ENCODE data around the gene CORIN. TPM values are rescaled to one million over a fixed set of nuclear protein-coding genes. Genes with fewer than 3 reads are reported as not detected.
A peak's percentile ranks its signal among the peaks of the same experiment; 100 is the strongest.
"Not testable (repeated sequence)": the region's sequence is repeated elsewhere in the genome, so short reads cannot be mapped to it uniquely, and the experiment has no call there.

Gene CORIN
- total RNA-seq, 2 experiments from 2014 or later = 0.56 TPM; not detected in 1

DNA sequence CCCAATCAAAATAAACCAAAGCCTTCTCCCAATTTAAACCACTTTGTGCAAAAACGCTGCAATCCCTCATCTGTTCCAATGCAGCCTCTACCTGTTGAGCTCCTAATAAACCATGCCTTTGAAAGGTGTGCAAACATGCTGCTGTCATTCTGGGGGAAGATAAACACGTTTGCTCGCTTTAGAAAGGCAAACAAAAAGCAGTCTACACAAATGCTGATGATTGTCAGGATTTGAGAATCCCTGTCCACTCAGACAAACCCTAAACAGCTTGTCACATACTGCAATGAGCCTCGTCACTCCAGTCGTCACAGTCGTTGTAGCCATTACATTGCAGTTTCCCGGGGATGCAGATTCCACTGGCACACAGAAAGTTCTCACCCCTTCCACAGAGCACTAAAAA is 145.2 kb downstream of the CORIN start:
- Mint-ChIP-seq H3K9me3 (no peaks in the 10 kb centered on the region), H3K36me3 (no peaks in the 10 kb centered on the region), H3K4me3 (no peak overlapping the region), H3K27ac (no peak overlapping the region), H3K27me3 (peaks cover 9% of the 10 kb centered on the region), H3K4me1 (ENCODE audit: low read depth) (no peaks in the 10 kb centered on the region)
- DNase-seq = no peak
- POLR2A ChIA-PET = no interaction called here
- intact Hi-C loops (cut with micrococcal nuclease) = no loop called here
- CTCF ChIA-PET = no interaction called here

DNA sequence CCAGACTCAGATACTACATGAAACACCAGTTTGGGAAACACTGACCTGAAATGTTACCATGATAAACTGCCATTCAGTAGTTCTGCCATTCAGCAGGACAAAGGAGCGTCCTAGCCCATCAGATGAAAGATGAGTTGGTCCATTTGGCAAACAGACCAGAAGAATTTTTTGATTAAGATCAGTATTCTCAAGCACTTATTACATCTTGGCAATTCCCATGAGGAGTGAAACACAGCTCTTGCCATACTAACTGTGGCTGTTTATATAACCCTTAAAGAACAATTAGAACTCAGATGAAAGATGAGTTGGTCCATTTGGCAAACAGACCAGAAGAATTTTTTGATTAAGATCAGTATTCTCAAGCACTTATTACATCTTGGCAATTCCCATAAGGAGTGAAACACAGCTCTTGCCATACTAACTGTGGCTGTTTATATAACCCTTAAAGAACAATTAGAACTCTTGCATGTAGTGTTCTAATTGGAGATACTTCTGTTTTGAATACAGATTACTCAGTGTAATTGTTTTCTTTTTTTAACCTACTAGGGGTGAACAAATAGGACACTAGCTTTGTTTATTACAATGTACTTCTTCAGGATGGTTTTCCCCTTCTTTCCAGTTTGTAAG is 146.0 kb downstream of the CORIN start:
- POLR2A ChIA-PET; H3K4me1 Mint-ChIP-seq (ENCODE audit: low read depth); intact Hi-C loops (cut with micrococcal nuclease); H3K27me3 Mint-ChIP-seq; H3K4me3 Mint-ChIP-seq; H3K27ac Mint-ChIP-seq; DNase-seq; H3K9me3 Mint-ChIP-seq; H3K36me3 Mint-ChIP-seq: not testable (repeated sequence)
- CTCF ChIA-PET = interaction anchor here (1.5 to 1.9 kb wide), 2 partner anchors 145 to 242 kb away, joined by 5 to 9 read pairs; no protein-coding TSS in a partner anchor

DNA sequence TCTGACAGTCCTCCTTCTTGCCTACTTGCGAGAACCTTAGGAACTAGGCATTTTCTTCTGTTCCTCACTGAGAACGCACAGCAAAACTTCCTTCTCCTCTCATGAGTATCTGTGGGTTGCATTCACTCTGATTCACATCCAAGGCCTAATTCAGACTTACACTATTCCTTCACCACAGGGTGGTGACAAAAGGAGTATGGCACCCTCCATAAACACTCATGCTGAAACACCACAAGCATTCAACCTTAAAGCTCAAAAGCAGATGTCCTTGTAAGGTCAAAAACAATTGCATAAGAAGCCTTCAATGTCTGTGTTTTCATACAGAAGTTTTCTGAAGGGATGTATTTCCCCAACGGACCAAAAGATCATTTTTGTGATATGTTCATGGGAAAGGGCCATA is 147.3 kb downstream of the CORIN start:
- Mint-ChIP-seq H3K27ac (no peak overlapping the region), H3K36me3 (no peaks in the 10 kb centered on the region), H3K4me1 (ENCODE audit: low read depth) (peaks cover 2% of the 10 kb centered on the region), H3K4me3 (no peak overlapping the region), H3K27me3 (peaks cover 7% of the 10 kb centered on the region), H3K9me3 (no peaks in the 10 kb centered on the region)
- intact Hi-C loops (cut with micrococcal nuclease) = no loop called here
- ChIA-PET CTCF (interaction anchor here (1.0 to 1.9 kb wide), 3 partner anchors 146 to 244 kb away, joined by 3 to 9 read pairs (median 5); no protein-coding TSS in a partner anchor), POLR2A (no interaction called here)
- DNase-seq = no peak

DNA sequence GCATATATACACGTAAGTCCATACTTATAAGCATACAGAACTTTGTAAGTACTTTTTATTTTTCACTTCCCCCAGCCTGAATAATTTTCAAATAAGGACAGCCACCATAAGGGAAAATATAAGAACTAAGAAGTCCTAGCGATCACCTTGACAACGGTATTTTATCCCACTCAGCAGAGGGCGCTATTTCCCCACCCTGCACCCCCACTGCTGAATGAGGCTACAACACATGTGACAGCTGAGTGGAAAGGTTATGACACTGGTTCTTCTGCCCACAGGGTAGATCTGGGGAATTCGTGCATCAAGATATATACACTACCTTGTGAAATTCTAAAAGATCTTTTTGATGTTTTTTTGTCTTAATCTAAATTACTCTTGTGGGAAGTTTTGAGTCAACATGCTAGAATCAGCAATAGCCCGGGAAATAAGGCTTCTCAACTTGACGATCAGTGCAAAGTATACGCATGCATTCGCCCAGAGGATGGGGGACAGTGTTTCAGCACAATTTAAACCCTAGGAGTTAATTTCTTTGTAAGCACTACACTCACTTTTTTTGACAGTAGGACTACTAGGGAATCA is 151.5 kb downstream of the CORIN start:
- H3K27ac Mint-ChIP-seq = no peak overlapping the region
- H3K4me3 Mint-ChIP-seq = no peak overlapping the region
- ChIA-PET POLR2A (no interaction called here), CTCF (interaction anchor here (0.7 to 5.0 kb wide), 13 partner anchors 8 to 428 kb away, joined by 3 to 47 read pairs (median 4); partner anchors contain the start of gene CORIN)
- intact Hi-C loops (cut with micrococcal nuclease) = loop anchor here (1.0 to 5.0 kb wide), 4 partner anchors 150 to 455 kb away; no protein-coding TSS in a partner anchor
- H3K4me1 Mint-ChIP-seq (ENCODE audit: low read depth) = peaks cover 2% of the 10 kb centered on the region
- peaks cover 8% of the 10 kb centered on the region for H3K27me3 Mint-ChIP-seq
- no peaks in the 10 kb centered on the region for H3K9me3 Mint-ChIP-seq
- DNase-seq = peak; percentile 81
- H3K36me3 Mint-ChIP-seq = no peaks in the 10 kb centered on the region

DNA sequence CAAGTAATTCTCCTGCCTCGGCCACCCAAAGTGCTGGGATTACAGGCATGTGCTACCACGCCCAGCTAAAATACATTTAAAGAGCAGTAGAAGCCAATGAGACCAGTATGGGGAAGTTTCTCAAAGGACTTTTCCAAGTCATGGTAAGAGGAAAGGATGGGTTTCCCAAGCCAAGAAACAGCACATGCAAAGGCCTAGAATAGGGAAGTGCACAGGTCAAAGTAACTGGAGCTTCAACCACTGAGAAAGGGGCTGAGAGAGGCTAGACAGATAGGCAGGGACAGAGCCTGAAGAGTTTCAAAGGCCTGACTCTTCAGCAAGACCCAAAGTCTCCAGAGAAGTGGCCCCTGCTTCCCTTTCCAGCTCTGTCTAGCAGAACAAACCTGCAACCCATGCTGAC is 162.1 kb downstream of the CORIN start:
- DNase-seq = no peak
- Mint-ChIP-seq H3K27me3 (peaks cover 8% of the 10 kb centered on the region), H3K9me3 (no peaks in the 10 kb centered on the region), H3K4me1 (ENCODE audit: low read depth) (no peaks in the 10 kb centered on the region), H3K27ac (no peak overlapping the region), H3K36me3 (no peaks in the 10 kb centered on the region), H3K4me3 (no peak overlapping the region)
- intact Hi-C loops (cut with micrococcal nuclease) = no loop called here
- POLR2A ChIA-PET = no interaction called here
- CTCF ChIA-PET = interaction anchor here (0.9 to 1.3 kb wide), 2 partner anchors 161 to 251 kb away, joined by 3 read pairs; no protein-coding TSS in a partner anchor

DNA sequence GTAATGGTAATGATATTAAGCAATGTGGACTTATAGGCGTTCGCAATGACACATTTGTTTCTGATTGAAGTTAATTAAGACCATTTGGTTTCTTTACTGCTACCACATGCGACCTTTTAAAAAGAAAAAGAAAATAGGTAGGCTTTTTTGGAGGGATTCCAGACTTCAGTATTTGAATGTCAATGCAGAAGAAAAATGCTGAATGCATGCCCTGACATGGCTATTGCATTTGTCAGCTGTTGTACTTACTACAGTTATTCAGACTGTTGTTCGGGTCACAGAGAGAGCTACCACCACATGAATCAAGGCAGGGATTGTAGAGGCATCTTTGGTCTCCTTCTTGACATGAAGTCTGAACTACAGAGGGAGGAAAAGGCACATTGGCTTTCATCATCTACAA is 163.7 kb downstream of the CORIN start:
- no peak overlapping the region for H3K4me3 Mint-ChIP-seq
- no peak for DNase-seq
- ChIA-PET POLR2A (no interaction called here), CTCF (no interaction called here)
- intact Hi-C loops (cut with micrococcal nuclease) = no loop called here
- no peaks in the 10 kb centered on the region for H3K4me1 Mint-ChIP-seq (ENCODE audit: low read depth)
- H3K36me3 Mint-ChIP-seq = no peaks in the 10 kb centered on the region
- no peak overlapping the region for H3K27ac Mint-ChIP-seq
- H3K9me3 Mint-ChIP-seq = no peaks in the 10 kb centered on the region
- peaks cover 2% of the 10 kb centered on the region for H3K27me3 Mint-ChIP-seq

DNA sequence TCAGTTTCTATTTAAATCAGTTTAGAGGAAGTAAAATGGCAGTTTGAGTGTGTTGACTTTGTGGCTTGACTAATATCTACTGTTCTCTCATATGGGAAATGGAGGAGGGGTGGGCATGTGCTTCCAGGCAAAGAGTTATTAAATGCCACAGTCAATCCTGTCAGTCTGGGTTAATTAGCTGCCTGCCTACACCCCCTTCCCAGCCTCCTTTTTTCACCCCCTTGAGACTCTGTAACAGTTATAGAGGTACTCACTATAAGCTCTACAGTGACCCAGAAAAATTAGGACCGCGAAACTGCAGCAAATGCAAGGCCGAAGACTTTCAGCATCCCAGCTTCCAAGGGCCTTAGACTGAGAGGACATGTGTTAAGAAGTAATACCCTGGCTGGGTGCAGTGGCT is 165.2 kb downstream of the CORIN start:
- intact Hi-C loops (cut with micrococcal nuclease) = no loop called here
- ChIA-PET POLR2A (no interaction called here), CTCF (interaction anchor here (0.8 to 1.0 kb wide), 3 partner anchors 14 to 261 kb away, joined by 3 read pairs; no protein-coding TSS in a partner anchor)
- H3K36me3 Mint-ChIP-seq = no peaks in the 10 kb centered on the region
- H3K4me3 Mint-ChIP-seq = no peak overlapping the region
- DNase-seq = no peak
- H3K27me3 Mint-ChIP-seq = peaks cover 2% of the 10 kb centered on the region
- H3K4me1 Mint-ChIP-seq (ENCODE audit: low read depth) = no peaks in the 10 kb centered on the region
- no peak overlapping the region for H3K27ac Mint-ChIP-seq
- H3K9me3 Mint-ChIP-seq = no peaks in the 10 kb centered on the region

DNA sequence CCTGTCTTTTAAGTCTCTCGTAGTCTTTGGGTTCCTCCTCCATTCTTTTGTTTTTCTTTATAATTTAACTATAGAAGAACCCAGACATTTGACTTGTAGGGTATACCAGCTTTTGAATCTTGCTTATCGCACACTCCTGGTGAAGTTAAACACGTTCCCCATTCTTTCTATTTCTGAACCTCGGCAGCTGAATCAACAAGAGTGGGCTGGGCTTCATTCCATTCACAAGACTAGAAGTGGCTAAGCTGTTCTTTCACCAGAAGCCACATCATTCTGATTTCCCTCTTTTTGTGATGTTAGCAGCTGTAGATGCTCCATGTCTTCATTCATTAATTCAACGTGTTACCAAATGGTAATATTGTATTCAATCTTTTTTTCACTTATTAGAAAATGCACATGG is 167.9 kb downstream of the CORIN start:
- no peak overlapping the region for H3K4me3 Mint-ChIP-seq
- intact Hi-C loops (cut with micrococcal nuclease) = loop anchor here (5.0 kb wide), 1 partner anchor 262 kb away; no protein-coding TSS in a partner anchor
- POLR2A ChIA-PET = no interaction called here
- H3K36me3 Mint-ChIP-seq = no peaks in the 10 kb centered on the region
- DNase-seq = no peak
- CTCF ChIA-PET = interaction anchor here (1.0 to 4.6 kb wide), 4 partner anchors 9 to 167 kb away, joined by 3 to 28 read pairs (median 6); no protein-coding TSS in a partner anchor
- H3K9me3 Mint-ChIP-seq = no peaks in the 10 kb centered on the region
- peaks cover 2% of the 10 kb centered on the region for H3K27me3 Mint-ChIP-seq
- H3K4me1 Mint-ChIP-seq (ENCODE audit: low read depth) = no peaks in the 10 kb centered on the region
- no peak overlapping the region for H3K27ac Mint-ChIP-seq

DNA sequence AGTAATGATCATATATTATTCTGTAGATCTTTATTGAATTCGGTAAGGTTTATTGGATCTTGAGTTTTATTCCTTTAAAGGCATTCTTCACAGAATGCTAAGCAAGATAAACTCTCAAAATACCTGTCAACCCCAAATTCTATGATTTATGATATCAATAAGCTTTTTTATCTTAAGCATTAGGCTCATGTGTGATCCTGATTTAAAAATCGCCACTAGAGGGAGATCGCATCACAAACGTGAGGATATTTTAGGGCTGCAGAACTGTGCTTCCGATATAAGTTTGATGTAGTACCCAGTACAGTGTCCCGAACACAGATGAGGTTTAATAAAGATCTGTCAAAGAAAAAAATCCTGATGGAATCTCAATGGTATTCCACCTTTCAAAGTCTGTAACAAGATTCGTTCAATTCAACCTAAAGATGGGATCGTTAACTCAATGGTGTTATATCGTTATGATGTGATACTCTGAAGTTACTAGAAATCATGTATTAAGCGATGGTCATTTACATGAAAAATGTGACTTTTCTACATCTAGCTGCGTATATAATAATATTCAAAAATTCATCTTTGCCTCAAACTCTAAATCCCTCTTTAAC is 169.0 kb downstream of the CORIN start:
- H3K4me1 Mint-ChIP-seq (ENCODE audit: low read depth) = no peaks in the 10 kb centered on the region
- no peaks in the 10 kb centered on the region for H3K9me3 Mint-ChIP-seq
- no peak overlapping the region for H3K27ac Mint-ChIP-seq
- no peak for DNase-seq
- POLR2A ChIA-PET = no interaction called here
- intact Hi-C loops (cut with micrococcal nuclease) = loop anchor here (5.0 kb wide), 1 partner anchor 263 kb away; no protein-coding TSS in a partner anchor
- H3K36me3 Mint-ChIP-seq = no peaks in the 10 kb centered on the region
- CTCF ChIA-PET = interaction anchor here (0.6 to 4.6 kb wide), 14 partner anchors 10 to 267 kb away, joined by 3 to 28 read pairs (median 4); no protein-coding TSS in a partner anchor
- H3K27me3 Mint-ChIP-seq = peaks cover 4% of the 10 kb centered on the region
- H3K4me3 Mint-ChIP-seq = no peak overlapping the region

DNA sequence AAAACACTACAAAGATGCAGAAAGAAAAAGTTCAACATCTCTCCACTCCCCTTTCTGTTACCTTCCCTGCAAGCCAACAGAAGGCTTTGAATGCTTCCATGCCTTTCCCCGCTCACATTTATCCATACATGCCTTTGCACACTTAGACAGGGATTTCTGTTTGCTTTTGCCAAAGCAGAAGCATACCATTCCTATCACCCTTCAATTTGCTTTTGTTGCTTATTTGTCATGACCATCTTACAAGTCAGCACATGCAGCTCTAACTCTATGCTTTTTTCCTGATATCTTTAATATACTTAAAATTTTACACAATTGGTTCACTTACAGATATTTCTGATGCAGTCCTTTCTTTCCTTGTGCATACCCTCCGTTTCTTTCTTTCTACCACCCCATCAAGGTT is 169.6 kb downstream of the CORIN start:
- Mint-ChIP-seq H3K4me1 (ENCODE audit: low read depth) (no peaks in the 10 kb centered on the region), H3K9me3 (no peaks in the 10 kb centered on the region), H3K27ac (no peak overlapping the region), H3K36me3 (no peaks in the 10 kb centered on the region), H3K4me3 (no peak overlapping the region), H3K27me3 (peaks cover 2% of the 10 kb centered on the region)
- CTCF ChIA-PET = interaction anchor here (0.6 to 4.6 kb wide), 9 partner anchors 11 to 268 kb away, joined by 3 to 28 read pairs (median 5); no protein-coding TSS in a partner anchor
- POLR2A ChIA-PET = no interaction called here
- intact Hi-C loops (cut with micrococcal nuclease) = loop anchor here (5.0 kb wide), 1 partner anchor 264 kb away; no protein-coding TSS in a partner anchor
- DNase-seq = no peak

DNA sequence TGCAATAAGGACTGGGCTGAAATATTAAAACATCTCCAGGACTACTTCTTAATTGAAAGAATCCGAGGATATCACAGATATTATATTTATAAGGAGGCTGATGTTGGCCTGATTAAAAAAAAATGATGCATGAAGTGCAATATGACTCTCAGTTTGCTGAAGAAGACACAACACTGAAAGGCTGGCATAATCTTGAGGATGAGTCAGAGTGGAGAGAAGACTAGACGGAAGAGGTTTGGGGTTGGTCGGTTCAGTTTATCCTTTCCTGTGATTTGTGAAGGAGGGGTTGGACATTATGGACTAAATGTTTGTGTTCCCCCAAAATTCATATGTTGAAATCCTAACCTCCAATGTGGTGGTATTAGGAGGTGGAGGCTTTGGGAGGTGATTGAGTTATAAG is 170.3 kb downstream of the CORIN start:
- Mint-ChIP-seq H3K27ac (no peak overlapping the region), H3K27me3 (peaks cover 2% of the 10 kb centered on the region), H3K4me1 (ENCODE audit: low read depth) (no peaks in the 10 kb centered on the region), H3K36me3 (no peaks in the 10 kb centered on the region), H3K9me3 (no peaks in the 10 kb centered on the region), H3K4me3 (no peak overlapping the region)
- CTCF ChIA-PET = no interaction called here
- POLR2A ChIA-PET = no interaction called here
- intact Hi-C loops (cut with micrococcal nuclease) = loop anchor here (5.0 kb wide), 1 partner anchor 265 kb away; no protein-coding TSS in a partner anchor
- no peak for DNase-seq

DNA sequence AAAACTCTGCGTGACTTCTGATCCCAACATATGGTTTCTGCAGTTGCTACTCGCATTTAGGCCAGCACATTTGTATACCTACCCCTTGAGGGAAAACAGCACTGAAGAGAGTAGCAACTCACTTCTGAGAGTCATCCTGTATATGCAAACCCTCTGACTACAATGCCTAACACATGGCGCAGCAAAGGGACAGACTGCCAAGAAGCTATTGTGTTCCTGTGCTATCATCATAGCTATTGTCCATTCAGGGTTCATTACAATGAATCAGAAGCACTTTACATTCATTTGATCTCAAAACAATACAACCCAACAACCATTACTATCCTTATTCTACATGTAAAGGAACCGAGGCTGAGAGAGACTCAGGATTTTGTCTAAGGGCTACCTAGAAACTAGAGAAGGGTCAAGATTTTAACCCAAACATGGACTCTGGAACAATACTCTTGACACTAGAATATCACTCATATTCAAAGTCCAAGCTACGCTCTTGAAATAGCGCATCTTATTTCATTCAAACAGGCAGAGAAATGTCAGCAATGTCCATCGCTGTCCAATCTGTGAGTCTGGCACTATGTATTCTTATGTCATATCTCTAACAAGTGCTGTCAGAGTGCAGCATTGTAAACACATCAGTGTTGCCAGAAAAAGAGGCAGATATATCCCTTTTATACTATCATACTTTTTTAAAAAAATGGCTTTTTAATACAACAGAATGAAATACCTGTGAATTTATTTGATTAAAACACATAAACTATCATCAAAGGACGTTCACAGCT is 173.6 kb downstream of the CORIN start:
- Mint-ChIP-seq H3K4me3 (no peak overlapping the region), H3K4me1 (ENCODE audit: low read depth) (no peaks in the 10 kb centered on the region), H3K36me3 (no peaks in the 10 kb centered on the region), H3K27ac (no peak overlapping the region), H3K9me3 (no peaks in the 10 kb centered on the region), H3K27me3 (peaks cover 4% of the 10 kb centered on the region)
- intact Hi-C loops (cut with micrococcal nuclease) = no loop called here
- CTCF ChIA-PET = interaction anchor here (0.6 to 2.5 kb wide), 6 partner anchors 17 to 269 kb away, joined by 3 to 7 read pairs (median 3); no protein-coding TSS in a partner anchor
- POLR2A ChIA-PET = no interaction called here
- DNase-seq = no peak

Data from activated CD4-positive, alpha-beta memory T cell treated with anti-CD3 and anti-CD28 coated beads for 36 hours (primary cell).